H1 (cell line): Measurements from ENCODE around the gene PLA2R1. TPM values are rescaled to one million over a fixed set of nuclear protein-coding genes. Genes with fewer than 3 reads are reported as not detected.

Source experiments
- CTCF ChIA-PET: fragments of 300-600 bp; sonication (Branson Sonifier 250); formaldehyde crosslinking; loops from one replicate; lab custom pipeline; 2021; ENCODE audit not compliant: partially characterized antibody; lab: Charles Lee
- POLR2A ChIA-PET: fragments of 300-600 bp; sonication (Branson Sonifier 250); formaldehyde crosslinking; loops from one replicate; lab custom pipeline; 2021; ENCODE audit warnings: inconsistent platforms; ENCODE audit not compliant: partially characterized antibody; lab: Charles Lee
- DNase-seq, 2 experiments: peaks; one replicate each; pipeline versions ENCODE4 v3.0.0 to v3.0.0-alpha.2; 2010 to 2022; ENCODE audit warnings: low spot score in 2 of 2, low read depth in 1 of 2, mixed read lengths in 1 of 2
- FAIRE-seq: peaks from 2 replicates; lab custom pipeline; 2011; peaks lifted over from hg19 to GRCh38; lab: Jason Lieb, UNC
- H2AFZ ChIP-seq: 2 replicates; pipeline ENCODE4 v1.8.1; 2012; ENCODE audit warnings: low read length, inconsistent platforms
- H2AK5ac ChIP-seq: 2 replicates; pipeline ENCODE4 v1.6.1; 2013; ENCODE audit warnings: low read depth, low read length
- H2BK120ac ChIP-seq: replicated peaks from 2 replicates; pipeline ENCODE3; 2013; ENCODE audit warnings: low read depth, low read length, inconsistent platforms
- H2BK12ac ChIP-seq: 2 replicates; pipeline ENCODE4 v1.6.1; 2013; ENCODE audit warnings: low read depth, low read length
- H2BK15ac ChIP-seq: 2 replicates; pipeline ENCODE4 v1.6.1; 2013; ENCODE audit warnings: low read length
- H2BK20ac ChIP-seq: 2 replicates; pipeline ENCODE4 v1.6.1; 2013; ENCODE audit warnings: low read length
- H2BK5ac ChIP-seq: 2 replicates; pipeline ENCODE4 v1.6.1; 2013; ENCODE audit warnings: low read depth, low read length
- H3K14ac ChIP-seq: 2 replicates; pipeline ENCODE4 v1.6.1; 2013; ENCODE audit warnings: inconsistent platforms; ENCODE audit not compliant: insufficient read length
- H3K18ac ChIP-seq: 2 replicates; pipeline ENCODE4 v1.6.1; 2013; ENCODE audit warnings: low read length; ENCODE audit errors: extremely low read depth
- H3K23ac ChIP-seq: 2 replicates; pipeline ENCODE4 v1.6.1; 2013; ENCODE audit warnings: inconsistent platforms; ENCODE audit not compliant: insufficient read length
- H3K23me2 ChIP-seq: 2 replicates; pipeline ENCODE4 v1.6.1; 2013; ENCODE audit warnings: low read depth, low read length
- H3K27ac ChIP-seq: 2 replicates; pipeline ENCODE4 v1.6.1; 2011; ENCODE audit warnings: low read depth, low read length, inconsistent platforms
- H3K27me3 ChIP-seq, 4 experiments: replicated peaks in 1 of 4; 1 replicate in 1 of 4; 2 replicates in 3 of 4; pipeline versions ENCODE4 v1.6.1 to v1.8.1; 2011 to 2013; ENCODE audit warnings: low read length in 3 of 4, mild to moderate bottlenecking in 3 of 4, inconsistent platforms in 2 of 4, mixed read lengths in 2 of 4, moderate library complexity in 1 of 4; ENCODE audit not compliant: control insufficient read depth in 3 of 4, insufficient read depth in 3 of 4; ENCODE audit errors: extremely low read depth in 1 of 4
- H3K36me3 ChIP-seq, 4 experiments: 2 replicates each; pipeline versions ENCODE4 v1.6.1 to v1.8.1; 2011 to 2013; ENCODE audit warnings: mild to moderate bottlenecking in 4 of 4, low read length in 3 of 4, moderate library complexity in 2 of 4, control low read depth in 1 of 4, inconsistent platforms in 1 of 4; ENCODE audit not compliant: insufficient read depth in 4 of 4, control insufficient read depth in 2 of 4
- H3K4ac ChIP-seq: replicated peaks from 2 replicates; pipeline ENCODE3; 2013; ENCODE audit warnings: low read length, low read depth, mixed read lengths, inconsistent platforms; ENCODE audit not compliant: insufficient read length
- H3K4me1 ChIP-seq, 4 experiments: replicated peaks in 1 of 4; 1 replicate in 1 of 4; 2 replicates in 3 of 4; pipeline versions ENCODE4 v1.6.1 to v1.8.1; 2011 to 2013; ENCODE audit warnings: low read length in 3 of 4, inconsistent platforms in 2 of 4, mixed read lengths in 1 of 4; ENCODE audit not compliant: insufficient read depth in 4 of 4, control insufficient read depth in 3 of 4
- H3K4me2 ChIP-seq, 2 experiments: 2 replicates each; pipeline versions ENCODE4 v1.6.1 to v1.8.1; 2011 to 2013; ENCODE audit warnings: low read depth in 2 of 2, low read length in 2 of 2, control low read depth in 1 of 2, inconsistent platforms in 1 of 2, mild to moderate bottlenecking in 1 of 2; ENCODE audit not compliant: insufficient read depth in 1 of 2
- H3K4me3 ChIP-seq, 4 experiments: fragments of 200-600, 300-600 bp in 1 of 4; sonication (generic), shearing (Covaris generic), sonication (Bioruptor Twin) in 1 of 4; 2 replicates each; pipeline versions ENCODE4 v1.5.1 to v1.8.1; 2011 to 2016; ENCODE audit warnings: low read length in 4 of 4, low read depth in 3 of 4, control low read depth in 2 of 4, inconsistent platforms in 2 of 4, mild to moderate bottlenecking in 2 of 4, mixed read lengths in 1 of 4, moderate library complexity in 1 of 4; ENCODE audit not compliant: insufficient read depth in 2 of 4; ENCODE audit errors: extremely low read depth in 1 of 4
- H3K56ac ChIP-seq: replicated peaks from 2 replicates; pipeline ENCODE3; 2013; ENCODE audit warnings: low read depth, mild to moderate bottlenecking, mixed read lengths, low read length, inconsistent platforms; ENCODE audit not compliant: insufficient read length
- H3K79me1 ChIP-seq: 2 replicates; pipeline ENCODE4 v1.6.1; 2013; ENCODE audit warnings: low read depth, low read length, control low read depth
- H3K79me2 ChIP-seq, 2 experiments: 2 replicates each; pipeline versions ENCODE4 v1.6.1 to v1.8.1; 2012 to 2013; ENCODE audit warnings: low read length in 2 of 2, mild to moderate bottlenecking in 2 of 2, inconsistent platforms in 1 of 2; ENCODE audit not compliant: insufficient read depth in 2 of 2, control insufficient read depth in 1 of 2
- H3K9ac ChIP-seq, 4 experiments: replicated peaks in 1 of 4; 1 replicate in 1 of 4; 2 replicates in 3 of 4; pipeline versions ENCODE4 v1.6.1 to v1.8.1; 2011 to 2013; ENCODE audit warnings: low read depth in 3 of 4, low read length in 3 of 4, control low read depth in 2 of 4, mild to moderate bottlenecking in 2 of 4, moderate library complexity in 2 of 4, inconsistent platforms in 1 of 4; ENCODE audit errors: extremely low read depth in 1 of 4
- H3K9me3 ChIP-seq, 2 experiments: 2 replicates each; pipeline versions ENCODE4 v1.6.1 to v1.8.1; 2012 to 2013; ENCODE audit warnings: mild to moderate bottlenecking in 2 of 2, moderate library complexity in 2 of 2, control low read depth in 1 of 2, inconsistent platforms in 1 of 2, low read depth in 1 of 2, low read length in 1 of 2, mixed read lengths in 1 of 2; ENCODE audit not compliant: insufficient read depth in 2 of 2
- H4K20me1 ChIP-seq, 2 experiments: replicated peaks in 1 of 2; 2 replicates each; pipeline versions ENCODE3 to v1.8.1; 2011 to 2013; ENCODE audit warnings: inconsistent platforms in 2 of 2, low read length in 2 of 2, mild to moderate bottlenecking in 1 of 2; ENCODE audit not compliant: insufficient read depth in 2 of 2, control insufficient read depth in 1 of 2
- H4K5ac ChIP-seq: 2 replicates; pipeline ENCODE4 v1.6.1; 2013; ENCODE audit warnings: low read length, low read depth, mixed read lengths, inconsistent platforms; ENCODE audit not compliant: insufficient read length
- H4K8ac ChIP-seq: 2 replicates; pipeline ENCODE4 v1.8.0; 2013; ENCODE audit warnings: mild to moderate bottlenecking, moderate library complexity, low read length, inconsistent platforms; ENCODE audit not compliant: insufficient read depth; ENCODE audit errors: extremely low read depth
- H4K91ac ChIP-seq: replicated peaks from 2 replicates; pipeline ENCODE3; 2013; ENCODE audit warnings: low read length, mixed read lengths, inconsistent platforms; ENCODE audit not compliant: insufficient read length
- CBX5 ChIP-seq: fragments of 300-800, 300-1000 bp; sonication (generic); IDR thresholded peaks from 2 replicates; pipeline ENCODE4 v1.7.1; 2016; ENCODE audit warnings: antibody characterized with exemption, low read length, low read depth
- POLR2A ChIP-seq, 2 experiments: IDR thresholded peaks; 1 replicate in 1 of 2; 2 replicates in 1 of 2; pipeline ENCODE4 v1.6.1; 2011; ENCODE audit warnings: low read depth in 2 of 2, low read length in 2 of 2, mild to moderate bottlenecking in 2 of 2; ENCODE audit errors: control extremely low read depth in 1 of 2
- RBBP5 ChIP-seq: IDR thresholded peaks from 2 replicates; pipeline ENCODE4 v1.7.1; 2012; ENCODE audit warnings: low read depth, mild to moderate bottlenecking, inconsistent platforms, low read length, moderate library complexity, borderline replicate concordance
- SUZ12 ChIP-seq: fragments of 200-600 bp; sonication (generic); IDR thresholded peaks from 2 replicates; pipeline ENCODE4 v1.6.1; 2012; ENCODE audit warnings: mild to moderate bottlenecking, inconsistent platforms, low read length, moderate library complexity, mixed read lengths
- TEAD4 ChIP-seq: IDR thresholded peaks from 2 replicates; pipeline ENCODE4 v1.6.1; 2012; ENCODE audit warnings: low read depth, low read length, inconsistent platforms, mixed read lengths
- ZNF274 ChIP-seq: IDR thresholded peaks from 2 replicates; pipeline ENCODE4 v1.7.0; 2012; ENCODE audit warnings: low read length, borderline replicate concordance; ENCODE audit errors: extremely low read depth
- WGBS, 2 experiments: shearing (Covaris generic) in 1 of 2; methylation state at CpG; one replicate each; pipeline versions ENCODE4 v1.1.6 to v1.1.7; 2013 to 2015; ENCODE audit warnings: low lambda C conversion rate in 2 of 2, mixed read lengths in 2 of 2, inconsistent platforms in 1 of 2, low coverage in 1 of 2, missing lambda C conversion rate in 1 of 2; ENCODE audit not compliant: insufficient replicate concordance in 2 of 2, insufficient coverage in 1 of 2, insufficient read length in 1 of 2; ENCODE audit errors: extremely low coverage in 1 of 2, missing lambda C conversion rate in 1 of 2; 5-methylcytosine and 5-hydroxymethylcytosine counted together
- polyA plus RNA-seq, 7 experiments: library from polyadenylated mRNA; depleted of rRNA in 3 of 7; stranded (reverse) in 5 of 7; unstranded in 2 of 7; fragments of >200 nt in 5 of 7; fragments of 200-250 nt in 2 of 7; gene quantifications; 1 replicate in 5 of 7; 2 replicates in 1 of 7; 4 replicates in 1 of 7; pipeline versions ENCODE4 v1.2.1 to v1.2.3, GENCODE V29; 2011 to 2013; ENCODE audit warnings: missing spikeins in 2 of 7, mixed read lengths in 2 of 7
- total RNA-seq: library from RNA; stranded (reverse); fragmentation: NEBNext Ultra II Directional; extraction: Animal tissue kit (Norgen Biotek cat#: 25700); gene quantifications from 2 replicates; pipeline ENCODE4 v1.2.1, GENCODE V29; 2021

PLA2R1 gene
- total and polyA plus RNA-seq, 2 of the 8 experiments (the other 6 are each of a cell fraction or from before 2014, with no cell fraction given) = 0.65 to 1.5 TPM

DNA sequence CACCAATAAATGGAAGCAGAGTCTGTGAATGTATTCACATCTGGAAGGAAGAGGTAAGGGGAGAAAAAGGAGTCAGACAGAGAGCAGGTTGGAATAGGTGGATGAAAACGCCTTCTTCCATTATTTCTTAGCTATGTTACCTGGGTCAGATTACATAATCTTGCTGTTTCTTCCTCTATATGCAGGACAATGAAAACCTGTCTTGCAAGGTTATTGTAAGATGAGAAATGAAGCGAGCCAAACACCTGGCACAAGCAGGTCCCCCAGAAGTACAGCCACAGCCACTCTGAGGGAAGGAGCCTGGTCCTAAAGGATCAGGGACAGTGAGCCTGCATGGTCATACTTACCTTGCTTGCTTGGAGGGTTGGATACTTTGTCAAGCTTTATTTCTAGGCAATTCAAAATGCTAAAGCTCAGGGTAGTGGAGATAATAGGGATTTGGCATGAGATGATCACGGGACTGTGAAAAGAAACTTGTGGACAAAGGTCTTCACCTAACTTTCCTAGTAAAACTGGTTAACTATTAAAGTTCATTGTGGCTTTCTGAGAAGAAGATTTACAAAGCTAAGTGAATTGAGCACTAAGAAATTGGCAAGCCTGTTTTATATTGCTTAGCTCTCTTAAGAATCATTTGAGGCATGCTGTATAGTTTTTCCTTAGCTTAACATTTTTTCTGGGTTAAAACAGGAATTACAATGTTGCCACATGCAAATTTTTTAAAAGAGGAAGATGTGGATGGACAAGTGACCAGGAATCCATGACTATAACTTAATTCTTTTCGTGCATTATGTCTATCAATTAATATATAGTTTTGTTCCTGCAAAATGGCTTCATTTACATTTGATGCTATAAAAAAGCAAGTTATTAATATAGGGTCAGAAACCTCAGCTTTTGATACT lies 15.7 kb upstream of the PLA2R1 start:
- DNase-seq (no peak), FAIRE-seq (no peak)
- no peaks in the 10 kb centered on the region for H3K79me2 ChIP-seq
- CTCF ChIA-PET = interaction anchor here (0.5 to 0.9 kb wide), 2 partner anchors 11 to 718 kb away, joined by 3 read pairs; no protein-coding TSS in a partner anchor
- H2BK12ac ChIP-seq = no peak overlapping the region
- H3K36me3 ChIP-seq = no peaks in the 10 kb centered on the region
- H3K23me2 ChIP-seq = no peaks in the 10 kb centered on the region
- no peaks in the 10 kb centered on the region for H4K20me1 ChIP-seq
- H3K9ac ChIP-seq = no peak overlapping the region
- H3K27me3 ChIP-seq = no peaks in the 10 kb centered on the region
- H2BK120ac ChIP-seq = no peak overlapping the region
- POLR2A ChIA-PET = interaction anchor here (1.2 kb wide), 1 partner anchor 8 kb away, joined by 4 read pairs; no protein-coding TSS in a partner anchor
- no peak overlapping the region for H4K91ac ChIP-seq
- no peak overlapping the region for H2BK15ac ChIP-seq
- no peak overlapping the region for H3K4ac ChIP-seq
- H3K23ac ChIP-seq = no peak overlapping the region
- H3K14ac ChIP-seq = no peak overlapping the region
- H3K27ac ChIP-seq = no peak overlapping the region
- no peak overlapping the region for H2BK20ac ChIP-seq
- H3K56ac ChIP-seq = no peak overlapping the region
- no peaks in the 10 kb centered on the region for H3K4me1 ChIP-seq
- H2AFZ ChIP-seq = no peak overlapping the region
- WGBS, 2 experiments = 88% methylated on average over 4 of the region's 4 CpGs; no CpG with 5 or more reads in 1 of the 2 experiments
- no peak overlapping the region for H3K4me3 ChIP-seq
- no peak overlapping the region for H2AK5ac ChIP-seq
- H3K9me3 ChIP-seq = peaks cover 2 to 14% of the 10 kb centered on the region in 2 experiments; a peak in 2 of 4 replicates
- no peak overlapping the region for H4K8ac ChIP-seq
- H3K79me1 ChIP-seq = no peaks in the 10 kb centered on the region
- no peak overlapping the region for H3K18ac ChIP-seq
- H3K4me2 ChIP-seq = no peak overlapping the region
- H4K5ac ChIP-seq = no peak overlapping the region
- no peak overlapping the region for H2BK5ac ChIP-seq
- TF ChIP-seq CBX5 (no peak), POLR2A (IDR thresholded peaks at IDR 0.05; ENCODE audit: control extremely low read depth in 1 of 2, low read depth in 2 of 2, low read length in 2 of 2) (no peak), ZNF274 (no peak), SUZ12 (no peak), TEAD4 (no peak), RBBP5 (no peak)
